Adrenal gland (tissue), 5 donors: ENCODE results near the gene NFKBIB.

Source experiments
- CTCF ChIP-seq, 6 experiments: fragments of 450-650 bp in 4 of 6; fragments of 200-600 bp in 2 of 6; sonication (generic) in 1 of 6; IDR thresholded peaks; 1 replicate in 5 of 6; 2 replicates in 1 of 6; pipeline versions ENCODE4 v1.5.1 to v1.8.0; 2016 to 2021; ENCODE audit warnings: antibody characterized with exemption in 6 of 6, mild to moderate bottlenecking in 2 of 6, moderate library complexity in 1 of 6
- POLR2A ChIP-seq, 2 donors: fragments of 450-650 bp; IDR thresholded peaks; one replicate each; pipeline ENCODE4 v1.6.1; 2017; ENCODE audit warnings: antibody characterized with exemption in 2 of 2, mild to moderate bottlenecking in 2 of 2, moderate library complexity in 1 of 2
- donor health status: DM: no; HTN: no; CAD: no.

GRCh38 chr19:38951187-38951586 lies 51.4 kb downstream of the NFKBIB start:
- no peak for TF ChIP-seq CTCF (IDR thresholded peaks at IDR 0.05)
- TF ChIP-seq POLR2A (IDR thresholded peaks at IDR 0.05) = no peak
